Activated effector memory CD4-positive, alpha-beta T cell treated with anti-CD3 and anti-CD28 coated beads, Interleukin-2, amount 50 U/mL, for 16 hours (primary cell): ENCODE results near the gene PAFAH1B1.
"Not testable (repeated sequence)": the region's sequence is repeated elsewhere in the genome, so short reads cannot be mapped to it uniquely, and the experiment has no call there.

Source experiments
- DNase-seq: peaks from one replicate; pipeline ENCODE4 v3.0.0-alpha.2; 2020

PAFAH1B1 gene

GRCh38 chr17:2636169-2636930 lies 42.9 kb downstream of the PAFAH1B1 start:
- DNase-seq = no peak

DNA sequence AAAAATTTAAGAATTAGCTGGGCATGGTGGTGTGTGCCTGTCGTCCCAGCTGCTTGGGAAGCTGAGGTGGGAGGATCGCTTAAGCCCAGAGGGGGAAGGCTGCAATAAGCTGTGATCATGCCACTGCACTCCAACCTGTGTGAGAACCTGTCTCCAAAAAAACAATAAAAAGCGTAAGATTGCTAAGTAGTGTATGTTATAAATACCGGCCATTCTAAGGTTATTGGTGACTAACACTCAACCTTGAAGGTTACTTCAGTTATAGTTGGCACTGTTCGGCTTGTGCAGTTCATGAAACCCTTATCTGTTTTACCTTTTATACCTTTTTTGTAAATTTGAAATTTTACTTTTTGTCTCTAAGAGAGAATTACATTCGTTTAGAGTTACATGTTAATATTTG lies 44.0 kb downstream of the PAFAH1B1 start:
- no peak for DNase-seq

DNA sequence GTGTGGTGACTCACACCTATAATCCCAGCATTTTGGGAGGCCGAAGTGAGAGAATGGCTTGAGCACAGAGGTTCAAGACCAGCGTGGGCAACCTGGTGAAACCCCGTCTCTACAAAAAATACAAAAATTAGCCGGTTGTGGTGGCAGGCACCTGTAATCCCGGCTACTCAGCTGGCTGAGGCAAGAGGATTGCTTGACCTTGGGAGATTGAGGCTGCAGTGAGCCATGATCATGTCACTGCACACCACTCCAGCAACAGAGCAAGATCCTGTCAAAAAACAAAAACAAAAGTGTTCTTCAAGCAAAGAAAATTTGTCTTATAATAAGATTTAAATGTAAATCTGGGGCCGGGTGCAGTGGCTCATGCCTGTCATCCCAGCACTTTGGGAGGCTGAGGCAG lies 51.5 kb downstream of the PAFAH1B1 start:
- DNase-seq = no peak

- no peak for DNase-seq
Measured at GRCh38 chr17:2647957-2648356, 54.5 kb downstream of the PAFAH1B1 start.

DNA sequence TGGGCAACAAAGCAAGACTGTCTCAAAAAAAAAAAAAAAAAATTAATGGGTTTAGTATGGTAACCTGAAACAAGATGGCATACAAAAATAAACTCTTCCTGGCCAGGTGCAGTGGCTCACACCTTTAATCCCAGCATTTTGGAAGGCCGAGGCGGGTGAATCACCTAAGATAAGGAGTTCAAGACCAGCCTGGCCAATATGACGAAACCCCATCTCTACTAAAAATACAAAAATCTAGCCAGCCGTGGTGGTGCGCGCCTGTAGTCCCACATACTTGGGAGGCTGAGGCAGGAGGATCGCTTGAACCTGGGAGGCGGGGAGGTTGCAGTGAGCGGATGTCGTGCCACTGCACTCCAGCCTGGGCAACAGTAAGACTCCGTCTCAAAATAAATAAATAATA lies 55.7 kb downstream of the PAFAH1B1 start:
- DNase-seq = no peak

GRCh38 chr17:2652911-2653310 lies 59.5 kb downstream of the PAFAH1B1 start:
- DNase-seq = not testable (repeated sequence)

DNA sequence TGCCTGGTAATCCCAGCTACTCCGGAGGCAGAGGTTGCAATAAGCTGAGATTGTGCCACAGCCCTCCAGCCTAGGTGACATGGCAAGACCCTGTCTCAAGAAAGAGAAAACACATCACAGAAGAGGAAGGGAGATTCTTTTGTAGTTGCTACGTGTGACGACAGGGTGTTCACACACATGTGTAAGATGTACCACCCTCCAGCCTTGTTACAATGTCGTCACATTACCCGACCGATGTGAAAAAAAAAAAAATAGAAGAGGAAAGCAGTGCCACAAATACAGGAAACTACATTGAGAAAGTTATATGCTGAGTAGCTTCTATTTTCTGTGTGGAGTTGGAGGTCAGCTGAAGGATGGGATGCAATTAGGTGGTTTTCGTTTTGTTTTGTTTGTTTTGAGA lies 62.1 kb downstream of the PAFAH1B1 start:
- no peak for DNase-seq

DNA sequence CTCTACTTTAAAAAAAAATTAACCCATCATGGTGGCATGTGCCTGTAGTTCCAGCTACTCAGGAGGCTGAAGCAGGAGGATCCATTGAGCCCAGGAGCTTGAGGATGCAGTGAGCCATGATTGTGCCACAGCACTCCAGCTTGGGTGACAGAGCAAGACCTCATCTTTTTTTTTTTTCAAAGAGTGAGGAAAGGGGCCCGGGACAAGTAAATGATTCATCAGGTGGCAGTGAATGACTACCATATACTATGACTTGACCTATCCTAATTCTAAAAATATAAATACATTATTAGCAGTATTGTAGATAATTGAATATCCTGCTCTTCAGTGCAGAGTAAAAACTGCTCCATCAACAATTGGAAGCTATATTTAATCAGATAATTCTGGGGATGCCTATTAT lies 62.8 kb downstream of the PAFAH1B1 start:
- DNase-seq = no peak

GRCh38 chr17:2659337-2659736 lies 65.9 kb downstream of the PAFAH1B1 start:
- not testable (repeated sequence) for DNase-seq

GRCh38 chr17:2660410-2660809 lies 67.0 kb downstream of the PAFAH1B1 start:
- not testable (repeated sequence) for DNase-seq

- DNase-seq = no peak
Measured at GRCh38 chr17:2672026-2672425, 78.6 kb downstream of the PAFAH1B1 start.

GRCh38 chr17:2679247-2679646 lies 85.8 kb downstream of the PAFAH1B1 start:
- DNase-seq = not testable (repeated sequence)

DNA sequence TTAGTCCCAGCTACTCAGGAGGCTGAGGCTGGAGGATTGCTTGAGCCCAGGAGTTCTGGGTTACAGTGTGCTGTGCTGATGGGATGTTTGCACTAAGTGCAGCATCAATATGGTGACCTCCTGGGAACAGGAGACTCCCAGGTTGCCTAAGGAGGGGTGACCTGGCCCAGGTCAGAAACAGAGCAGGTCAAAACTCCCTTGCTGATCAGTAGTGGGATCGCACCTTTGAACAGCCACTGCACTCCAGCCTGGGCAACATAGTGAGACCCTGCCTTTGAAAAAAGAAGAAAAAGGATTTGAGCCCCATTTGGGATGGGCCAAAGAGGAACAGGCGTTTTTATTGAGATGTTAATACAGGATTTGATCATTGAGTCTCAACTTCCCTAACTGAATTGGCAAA lies 87.5 kb downstream of the PAFAH1B1 start:
- DNase-seq = no peak

GRCh38 chr17:2681650-2682049 lies 88.2 kb downstream of the PAFAH1B1 start:
- DNase-seq = no peak

DNA sequence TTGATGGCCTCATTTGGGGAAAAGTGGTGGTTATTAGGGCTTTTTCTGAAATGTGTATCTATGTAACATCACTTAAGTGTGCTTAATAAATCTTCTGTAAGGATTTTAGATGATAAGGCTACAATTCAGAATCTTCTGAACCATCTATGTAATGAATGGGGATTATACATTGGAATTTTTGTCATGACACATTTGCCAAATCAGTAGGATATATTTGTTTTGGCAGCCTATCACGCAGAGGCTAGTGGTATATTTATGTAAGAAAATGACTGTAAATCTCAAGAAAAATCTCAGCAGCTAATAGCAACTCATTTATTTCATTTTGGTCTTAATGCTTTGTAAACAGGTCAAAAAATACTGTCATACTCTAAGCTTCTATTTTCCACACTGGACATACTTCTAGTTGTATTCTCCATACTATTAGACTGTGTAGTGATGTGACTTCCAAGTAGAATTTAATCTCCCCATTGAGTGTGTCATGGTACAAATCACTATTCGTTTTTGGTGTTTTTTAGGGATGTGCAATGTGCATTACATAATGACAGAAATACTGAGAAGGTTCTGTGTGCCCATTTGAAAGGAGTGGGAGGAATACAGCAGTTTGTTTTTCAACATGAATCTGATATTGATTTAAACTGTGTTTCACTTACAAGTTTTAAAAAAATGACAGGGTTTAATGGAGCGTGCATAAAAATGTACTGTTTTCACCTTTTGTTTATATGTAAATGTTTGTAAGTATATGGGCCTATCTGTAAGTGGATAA lies 88.9 kb downstream of the PAFAH1B1 start:
- no peak for DNase-seq

- DNase-seq = no peak
Measured at GRCh38 chr17:2683912-2684311, 90.5 kb downstream of the PAFAH1B1 start.

DNA sequence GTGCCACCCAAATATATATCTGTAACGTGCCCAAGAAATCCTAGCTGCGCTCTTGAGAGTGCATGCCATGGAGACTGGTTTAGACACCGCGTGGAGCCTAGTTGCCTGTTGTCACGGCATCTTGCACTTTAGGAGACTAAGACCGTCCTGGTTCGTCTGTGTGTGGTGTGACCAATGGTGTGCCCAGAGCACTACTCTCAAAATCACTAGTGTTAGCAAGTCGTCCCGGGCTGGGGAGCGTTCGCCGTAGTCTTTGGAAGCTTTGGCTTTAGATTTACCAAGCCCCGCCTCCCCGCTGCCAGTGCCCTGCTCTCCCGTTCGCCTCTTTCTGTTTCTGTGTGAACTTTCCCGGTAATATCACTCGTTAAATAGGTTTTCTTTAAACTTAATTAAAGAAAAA lies 91.1 kb downstream of the PAFAH1B1 start:
- no peak for DNase-seq

DNA sequence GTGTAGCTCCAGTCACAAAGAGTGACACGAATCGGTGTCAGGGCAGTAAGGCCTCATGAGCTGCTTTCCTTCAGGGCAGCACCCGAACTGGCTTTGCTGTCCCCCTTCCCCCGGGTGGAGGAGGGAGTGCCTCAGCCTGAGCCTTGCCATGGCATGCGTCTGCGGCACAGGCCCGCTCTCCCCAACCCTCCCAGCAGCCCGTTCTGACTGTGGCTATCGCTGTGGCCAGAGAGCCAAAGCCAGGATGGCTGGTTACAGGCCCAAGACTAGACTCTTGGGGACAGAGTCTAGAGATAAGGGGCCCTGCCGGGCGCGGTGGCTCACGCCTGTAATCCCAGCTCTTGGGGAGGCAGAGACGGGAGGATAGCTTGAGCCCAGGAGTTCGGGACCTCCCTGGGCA lies 92.2 kb downstream of the PAFAH1B1 start:
- no peak for DNase-seq

- DNase-seq = no peak
Measured at GRCh38 chr17:2687074-2687418, 93.6 kb downstream of the PAFAH1B1 start.

GRCh38 chr17:2688351-2689342 lies 95.2 kb downstream of the PAFAH1B1 start:
- DNase-seq = no peak

- DNase-seq = no peak
Measured at GRCh38 chr17:2689411-2690164, 96.1 kb downstream of the PAFAH1B1 start.
